Neutrophil (primary cell): ENCODE data around the gene POP4.

Experiments
- H3K27ac ChIP-seq: fragments of 200-600 bp; sonication (generic); 2 replicates; pipeline ENCODE4 v1.5.1; 2016; ENCODE audit warnings: mild to moderate bottlenecking, moderate library complexity
- H3K27me3 ChIP-seq: fragments of 200-600 bp; sonication (generic); 2 replicates; pipeline ENCODE4 v1.6.0; 2016; ENCODE audit warnings: mild to moderate bottlenecking
- H3K36me3 ChIP-seq: fragments of 200-600 bp; sonication (generic); 2 replicates; pipeline ENCODE4 v1.5.1; 2017
- H3K4me1 ChIP-seq, 2 experiments: fragments of 200-600 bp in 1 of 2; sonication (generic) in 1 of 2; 1 replicate in 1 of 2; 2 replicates in 1 of 2; pipeline versions ENCODE4 v1.5.1 to v1.6.1; 2013 to 2016; ENCODE audit warnings: low read depth in 1 of 2, low read length in 1 of 2, mild to moderate bottlenecking in 1 of 2, moderate library complexity in 1 of 2; ENCODE audit not compliant: control insufficient read depth in 1 of 2, insufficient read depth in 1 of 2
- H3K4me3 ChIP-seq, 2 experiments: fragments of 200-600 bp in 1 of 2; sonication (generic) in 1 of 2; 1 replicate in 1 of 2; 2 replicates in 1 of 2; pipeline ENCODE4 v1.5.1; 2013 to 2016; ENCODE audit warnings: low read depth in 1 of 2, low read length in 1 of 2, mild to moderate bottlenecking in 1 of 2, moderate library complexity in 1 of 2
- H3K9me3 ChIP-seq: fragments of 200-600 bp; sonication (generic); 2 replicates; pipeline ENCODE4 v1.5.1; 2016
- TF ChIP-seq, protein P1 (sequence below): fragments of 200-600 bp; sonication (generic); IDR thresholded peaks from 2 replicates; pipeline ENCODE4 v1.5.1; 2016; ENCODE audit warnings: antibody characterized with exemption

POP4 gene

DNA sequence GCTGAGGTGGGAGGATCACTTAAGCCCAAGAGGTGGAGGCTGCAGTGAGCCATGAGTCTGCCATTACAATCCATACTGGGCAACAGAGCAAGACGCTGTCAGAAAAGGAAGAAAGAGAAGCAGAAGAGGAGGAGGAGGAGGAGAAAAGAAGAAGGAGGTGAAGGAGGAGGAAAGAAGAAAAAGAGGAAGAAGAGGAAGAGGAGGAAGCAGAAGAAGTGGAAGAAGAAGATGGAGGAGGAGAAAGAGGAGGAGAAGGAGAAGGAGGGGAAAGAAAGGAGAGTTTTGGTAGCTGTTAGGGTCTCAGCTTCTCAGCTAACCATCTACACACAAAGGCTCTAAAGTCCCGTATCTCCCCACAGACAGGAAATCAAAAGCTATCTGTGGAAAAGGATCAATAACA, 35.5 kb downstream of the POP4 start:
- H3K27ac ChIP-seq: no peak overlapping the region
- H3K4me1 ChIP-seq: no peaks in the 10 kb centered on the region
- peaks cover 14% of the 10 kb centered on the region for H3K27me3 ChIP-seq
- H3K9me3 ChIP-seq: no peaks in the 10 kb centered on the region
- H3K4me3 ChIP-seq: no peak overlapping the region
- TF ChIP-seq, protein P1, sequence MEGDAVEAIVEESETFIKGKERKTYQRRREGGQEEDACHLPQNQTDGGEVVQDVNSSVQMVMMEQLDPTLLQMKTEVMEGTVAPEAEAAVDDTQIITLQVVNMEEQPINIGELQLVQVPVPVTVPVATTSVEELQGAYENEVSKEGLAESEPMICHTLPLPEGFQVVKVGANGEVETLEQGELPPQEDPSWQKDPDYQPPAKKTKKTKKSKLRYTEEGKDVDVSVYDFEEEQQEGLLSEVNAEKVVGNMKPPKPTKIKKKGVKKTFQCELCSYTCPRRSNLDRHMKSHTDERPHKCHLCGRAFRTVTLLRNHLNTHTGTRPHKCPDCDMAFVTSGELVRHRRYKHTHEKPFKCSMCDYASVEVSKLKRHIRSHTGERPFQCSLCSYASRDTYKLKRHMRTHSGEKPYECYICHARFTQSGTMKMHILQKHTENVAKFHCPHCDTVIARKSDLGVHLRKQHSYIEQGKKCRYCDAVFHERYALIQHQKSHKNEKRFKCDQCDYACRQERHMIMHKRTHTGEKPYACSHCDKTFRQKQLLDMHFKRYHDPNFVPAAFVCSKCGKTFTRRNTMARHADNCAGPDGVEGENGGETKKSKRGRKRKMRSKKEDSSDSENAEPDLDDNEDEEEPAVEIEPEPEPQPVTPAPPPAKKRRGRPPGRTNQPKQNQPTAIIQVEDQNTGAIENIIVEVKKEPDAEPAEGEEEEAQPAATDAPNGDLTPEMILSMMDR: no peak
- H3K36me3 ChIP-seq: no peaks in the 10 kb centered on the region

DNA sequence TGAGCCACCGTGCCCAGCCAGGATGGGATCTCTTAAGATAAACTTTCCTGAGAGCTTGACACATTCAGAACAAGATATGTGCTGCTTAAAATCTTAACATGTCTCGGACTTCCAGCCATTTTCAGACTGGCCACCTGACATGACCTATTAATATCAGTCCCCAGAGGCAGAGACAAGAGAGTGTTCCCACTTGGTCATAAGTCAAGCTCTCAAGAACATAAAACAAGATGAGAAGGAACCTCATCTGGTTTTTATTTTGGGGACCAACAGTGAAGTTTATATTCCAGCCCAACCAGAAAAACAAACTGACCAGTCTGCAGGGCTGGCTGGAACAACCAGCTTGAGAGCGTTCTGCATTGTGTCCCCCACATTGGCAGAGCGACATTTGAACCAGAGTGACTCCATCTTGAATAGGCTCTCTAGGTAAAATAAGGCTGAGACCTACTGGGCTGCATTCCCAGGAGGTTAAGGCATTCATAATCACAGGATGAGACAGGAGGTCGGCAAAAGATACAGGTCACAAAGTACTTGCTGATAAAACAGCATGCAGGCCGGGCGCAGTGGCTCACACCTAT, 37.4 kb downstream of the POP4 start:
- Histone ChIP-seq H3K4me1 (no peaks in the 10 kb centered on the region), H3K9me3 (no peaks in the 10 kb centered on the region), H3K27ac (no peak overlapping the region), H3K4me3 (no peak overlapping the region), H3K27me3 (peaks cover 14% of the 10 kb centered on the region), H3K36me3 (no peaks in the 10 kb centered on the region)
- TF ChIP-seq, protein P1: no peak

DNA sequence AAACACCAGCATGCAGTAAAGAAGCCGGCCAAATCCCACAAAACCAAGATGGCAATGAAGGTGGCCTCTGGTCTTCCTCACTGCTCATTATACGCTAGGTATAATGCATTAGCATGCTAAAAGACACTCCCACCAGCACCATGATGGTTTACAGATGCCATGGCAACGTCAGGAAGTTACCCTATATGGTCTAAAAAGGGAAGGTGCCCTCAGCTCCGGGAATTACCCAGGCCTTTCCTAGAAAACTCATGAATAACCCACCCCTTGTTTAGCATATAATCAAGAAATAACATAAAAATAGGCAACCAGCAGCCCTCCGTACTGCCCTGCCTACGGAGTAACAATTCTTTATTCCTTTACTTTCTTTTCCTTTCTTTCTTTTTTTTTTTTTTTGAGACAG, 38.1 kb downstream of the POP4 start:
- Histone ChIP-seq H3K9me3 (no peaks in the 10 kb centered on the region), H3K36me3 (no peaks in the 10 kb centered on the region), H3K4me1 (no peaks in the 10 kb centered on the region), H3K27me3 (peaks cover 14% of the 10 kb centered on the region), H3K4me3 (no peak overlapping the region), H3K27ac (no peak overlapping the region)
- TF ChIP-seq, protein P1: no peak

DNA sequence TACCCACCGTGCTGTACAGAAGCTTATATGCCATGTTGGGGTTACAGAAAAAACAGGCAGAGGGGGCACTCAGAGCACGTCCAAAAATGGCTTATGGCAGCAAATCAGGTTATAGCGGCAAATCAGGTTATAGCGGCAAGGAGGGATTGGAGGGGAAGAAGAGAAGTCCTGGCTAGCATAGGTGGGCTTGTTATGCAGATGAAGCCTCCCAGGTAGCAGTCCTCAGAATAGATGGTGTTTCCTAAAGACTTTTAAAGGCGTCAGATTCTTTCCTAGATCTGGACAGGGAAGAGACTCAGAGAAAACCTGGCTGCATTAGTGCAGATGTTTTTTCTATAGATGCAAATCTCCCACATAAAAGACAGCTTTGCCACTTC, 39.4 kb downstream of the POP4 start:
- Histone ChIP-seq H3K36me3 (no peaks in the 10 kb centered on the region), H3K9me3 (no peaks in the 10 kb centered on the region), H3K4me1 (no peaks in the 10 kb centered on the region), H3K27ac (no peak overlapping the region), H3K4me3 (no peak overlapping the region), H3K27me3 (peaks cover 14% of the 10 kb centered on the region)
- TF ChIP-seq, protein P1: no peak

DNA sequence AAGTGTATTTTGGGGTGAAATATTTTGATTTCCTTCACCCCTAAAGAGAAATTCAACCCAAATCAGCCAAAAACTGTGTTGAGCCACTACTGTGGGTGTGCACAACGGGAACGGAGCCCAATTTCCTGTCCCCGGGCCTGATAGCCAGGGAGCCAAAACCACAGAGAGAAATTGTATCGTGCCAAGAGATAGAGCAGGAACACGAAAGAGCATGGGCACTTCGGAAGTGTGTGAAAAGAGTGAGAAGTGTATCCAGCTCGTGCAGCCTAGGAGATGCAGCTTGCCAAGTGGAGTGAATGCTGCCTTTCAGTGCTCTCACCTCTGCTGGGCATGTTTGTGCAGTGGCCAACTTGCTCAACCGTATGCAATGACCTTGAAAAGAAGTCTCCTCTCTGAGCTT, 39.8 kb downstream of the POP4 start:
- no peak overlapping the region for H3K27ac ChIP-seq
- no peaks in the 10 kb centered on the region for H3K36me3 ChIP-seq
- H3K4me1 ChIP-seq: no peaks in the 10 kb centered on the region
- no peaks in the 10 kb centered on the region for H3K9me3 ChIP-seq
- TF ChIP-seq, protein P1: no peak
- peaks cover 14% of the 10 kb centered on the region for H3K27me3 ChIP-seq
- H3K4me3 ChIP-seq: no peak overlapping the region
